NCI-H82 treated with DMSO at 0.1 percent for 48 hours (cell line): ENCODE results near the gene TUSC2.
"Not testable (repeated sequence)": the region's sequence is repeated elsewhere in the genome, so short reads cannot be mapped to it uniquely, and the experiment has no call there.

Source experiments
- DNase-seq: peaks from one replicate; lab custom pipeline; 2025; ENCODE audit not compliant: unreplicated experiment; lab: John Stamatoyannopoulos, UW

The TUSC2 gene

GRCh38 chr3:50319181-50319893, 8.7 kb downstream of the TUSC2 start:
- no peak for DNase-seq

GRCh38 chr3:50318615-50319014, 9.4 kb downstream of the TUSC2 start:
- DNase-seq: no peak

- no peak for DNase-seq
Observed at GRCh38 chr3:50318163-50318562, 9.9 kb downstream of the TUSC2 start.

- no peak for DNase-seq
Observed at GRCh38 chr3:50317300-50317699, 10.7 kb downstream of the TUSC2 start.

- DNase-seq: no peak
Observed at GRCh38 chr3:50316657-50317242, 11.3 kb downstream of the TUSC2 start.

- no peak for DNase-seq
Observed at GRCh38 chr3:50314816-50315215, 13.2 kb downstream of the TUSC2 start.

GRCh38 chr3:50314342-50314741, 13.7 kb downstream of the TUSC2 start:
- DNase-seq: no peak

- DNase-seq: not testable (repeated sequence)
Observed at GRCh38 chr3:50312041-50312440, 16.0 kb downstream of the TUSC2 start.

- no peak for DNase-seq
Observed at GRCh38 chr3:50304601-50305000, 23.4 kb downstream of the TUSC2 start.

- DNase-seq: peak; percentile 60
Observed at GRCh38 chr3:50303013-50303815, 24.8 kb downstream of the TUSC2 start, which contains the start of gene HYAL1. TSS of gene HYAL1 (minus strand) at chr3:50303574. CDS start at chr3:50302956, 618 bp downstream.

- DNase-seq: no peak
Observed at GRCh38 chr3:50302095-50303012, 25.7 kb downstream of the TUSC2 start.

- no peak for DNase-seq
Observed at GRCh38 chr3:50300681-50301254, 27.3 kb downstream of the TUSC2 start.

- DNase-seq: no peak
Observed at GRCh38 chr3:50299929-50300680, 27.9 kb downstream of the TUSC2 start.

GRCh38 chr3:50299638-50299928, 28.4 kb downstream of the TUSC2 start:
- DNase-seq: no peak

- DNase-seq: peak; percentile 92
Observed at GRCh38 chr3:50298836-50299637, 29.0 kb downstream of the TUSC2 start, which contains the start of the genes HYAL3 and NAA80. TSS of gene HYAL3 (minus strand) at chr3:50299405. CDS start at chr3:50295602, 3,803 bp downstream. TSS of gene NAA80 (minus strand) at chr3:50299405. CDS start at chr3:50297463, 1,942 bp downstream.

- no peak for DNase-seq
Observed at GRCh38 chr3:50297896-50298725, 29.9 kb downstream of the TUSC2 start.

GRCh38 chr3:50297384-50297775, 30.6 kb downstream of the TUSC2 start:
- no peak for DNase-seq
